Ovary (tissue), 9 donors: ENCODE measurements around the gene MAP1B. TPM values are rescaled to one million over a fixed set of nuclear protein-coding genes. Genes with fewer than 3 reads are reported as not detected.
A peak's percentile ranks its signal among the peaks of the same experiment; 100 is the strongest.

Experiments
- DNase-seq, 5 donors: peaks; one replicate each; pipeline ENCODE4 v3.0.0-alpha.2; 2019 to 2020
- H3K27ac ChIP-seq, 2 donors: fragments of 200-600 bp; one replicate each; pipeline versions ENCODE4 v1.5.1 to v1.8.0; 2019 to 2022
- H3K27me3 ChIP-seq: fragments of 200-600 bp; one replicate; pipeline ENCODE4 v1.8.0; 2022
- H3K36me3 ChIP-seq: fragments of 200-600 bp; sonication (generic); one replicate; pipeline ENCODE4 v1.5.1; 2019
- H3K4me1 ChIP-seq: one replicate; pipeline ENCODE4 v1.8.1; 2013; ENCODE audit warnings: mild to moderate bottlenecking, moderate library complexity; ENCODE audit not compliant: insufficient read depth
- H3K4me3 ChIP-seq: fragments of 200-600 bp; sonication (generic); one replicate; pipeline ENCODE4 v1.5.1; 2017
- H3K9me3 ChIP-seq, 2 donors: fragments of 200-600 bp in 1 of 2; sonication (generic) in 1 of 2; one replicate each; pipeline versions ENCODE4 v1.5.1 to v1.8.1; 2013 to 2019; ENCODE audit warnings: mild to moderate bottlenecking in 1 of 2, moderate library complexity in 1 of 2
- CTCF ChIP-seq, 3 donors: fragments of 450-650 bp in 2 of 3; fragments of 200-600 bp in 1 of 3; IDR thresholded peaks; one replicate each; pipeline versions ENCODE4 v1.5.1 to v1.8.0; 2016 to 2022; ENCODE audit warnings: antibody characterized with exemption in 3 of 3, mild to moderate bottlenecking in 1 of 3
- EP300 ChIP-seq: sonication (generic); formaldehyde crosslinking; IDR thresholded peaks from one replicate; pipeline ENCODE4 v1.6.1; 2017; ENCODE audit warnings: antibody characterized with exemption
- POLR2A ChIP-seq: fragments of 450-650 bp; IDR thresholded peaks from one replicate; pipeline ENCODE4 v1.6.1; 2017; ENCODE audit warnings: antibody characterized with exemption, mild to moderate bottlenecking, moderate library complexity
- WGBS, 3 donors: extraction: QIAGEN DNeasy Blood & Tissue Kit in 1 of 3; methylation state at CpG; one replicate each; pipeline versions ENCODE4 v1.1.5 to v1.1.7; 2013 to 2017; 5-methylcytosine and 5-hydroxymethylcytosine counted together
- intact Hi-C, 4 donors: fragments of 100-400 bp; cut with DNase I; formaldehyde crosslinking; loops; one replicate each; pipeline versions ENCODE4 v1.11.0 to v1.15.1; 2022 to 2023
- polyA plus RNA-seq, 2 donors: library from polyadenylated mRNA; stranded (reverse); fragments of 200-250 nt in 1 of 2; fragments of 350-450 nt in 1 of 2; fragmentation: Illumina TruSeq in 1 of 2; extraction: RNeasy Lipid Tissue Mini Kit (QIAGEN cat#74804) in 1 of 2; gene quantifications; one replicate each; pipeline ENCODE4 v1.2.3, GENCODE V29; 2013 to 2014
- total RNA-seq, 7 donors: library from RNA; depleted of rRNA in 2 of 7; stranded (reverse); fragments of >200 nt in 2 of 7; fragmentation: NEBNext Ultra II Directional in 3 of 7; extraction: Animal tissue kit (Norgen Biotek cat#: 25700) in 3 of 7; gene quantifications; one replicate each; pipeline versions ENCODE4 v1.1.0 to v1.2.4, GENCODE V29; 2016 to 2023
- donor health status: DM: no; HTN: no; CAD: no; lungs with moderate emphysema.
- donor health status: DM: no; HTN: no; CAD: no.
- donor health status: Bipolar disorder and iron deficiency.
- donor health status: DM: yes; HTN: yes; CAD: no.
- donor health status: DM: no; HTN: no; CAD: no.
- donor health status: DM: yes; HTN: yes; CAD: no.

Gene MAP1B
- total and polyA plus RNA-seq, 9 donors = 4.4 to 126 (median 47.7) TPM

- Histone ChIP-seq H3K36me3 (no peaks in the 10 kb centered on the region), H3K27me3 (no peaks in the 10 kb centered on the region), H3K27ac (no peak overlapping the region), H3K4me3 (no peak overlapping the region), H3K4me1 (peaks cover 19% of the 10 kb centered on the region), H3K9me3 (no peaks in the 10 kb centered on the region)
- no peak for TF ChIP-seq POLR2A
- TF ChIP-seq EP300 = no peak
- TF ChIP-seq CTCF (IDR thresholded peaks at IDR 0.05) = no peak
- 85 to 96% (median 95%) methylated on average over 7 of the region's 7 CpGs for WGBS, 3 donors
- intact Hi-C loops = loop anchor here in 2 of 4 donors (10.0 kb wide), 2 partner anchors 74 to 1354 kb away; partner anchors contain the start of gene BTF3 (in 1 of the 2)
- no peak for DNase-seq
These were observed 33.4 kb downstream of the MAP1B start for GRCh38 chr5:72140711-72141110.

DNA sequence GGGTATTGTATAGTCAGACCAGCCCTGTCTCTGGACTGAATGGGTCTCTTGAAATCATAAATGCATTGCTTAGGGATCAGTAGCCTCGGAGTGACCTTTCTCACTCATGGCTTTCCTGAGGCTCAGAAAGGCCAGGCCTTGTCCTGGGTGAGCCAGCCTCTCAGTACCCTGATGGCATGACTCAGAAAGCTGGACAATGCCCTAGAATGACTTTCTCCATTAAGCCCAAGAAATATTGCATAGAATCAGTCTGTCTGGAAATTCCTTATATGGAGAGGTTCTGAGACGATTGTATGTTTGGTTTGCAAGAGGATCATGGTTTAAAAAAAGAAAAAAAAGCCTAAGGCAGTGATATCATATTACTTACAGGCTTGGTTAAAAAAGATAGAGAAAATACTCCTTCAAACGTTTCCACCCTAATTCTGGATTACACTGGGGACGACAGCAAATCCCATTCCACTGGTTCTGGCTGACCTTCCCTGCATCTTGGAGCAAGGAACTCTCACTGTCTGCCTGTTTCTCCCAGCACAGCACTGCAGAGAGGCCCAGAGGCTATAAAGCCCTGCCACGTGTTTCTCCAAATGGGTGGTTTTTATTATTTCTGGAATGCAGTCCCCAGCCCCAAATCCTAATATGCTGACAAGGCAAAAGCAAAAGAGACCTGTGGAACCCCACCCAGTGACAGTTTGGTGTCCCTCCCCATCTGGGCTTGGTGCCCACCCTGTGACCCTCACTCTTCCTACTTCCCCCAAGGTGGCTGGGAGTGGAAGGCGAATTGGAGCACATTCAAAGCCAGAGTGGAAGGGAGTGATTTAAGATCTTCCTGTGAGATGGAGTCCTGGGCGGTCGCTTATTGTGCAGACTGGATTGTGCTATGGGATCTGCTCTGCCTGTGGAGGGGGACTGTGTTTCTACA lies 34.4 kb downstream of the MAP1B start:
- H3K4me3 ChIP-seq = no peak overlapping the region
- H3K27ac ChIP-seq = peak overlapping the region; percentile 48 to 59
- TF ChIP-seq EP300 = no peak
- no peak for TF ChIP-seq CTCF (IDR thresholded peaks at IDR 0.05)
- TF ChIP-seq POLR2A = no peak
- peak; percentile 35 to 60 (median 41) for DNase-seq
- no peaks in the 10 kb centered on the region for H3K27me3 ChIP-seq
- H3K36me3 ChIP-seq = no peaks in the 10 kb centered on the region
- H3K9me3 ChIP-seq = no peaks in the 10 kb centered on the region
- intact Hi-C loops = loop anchor here in 2 of 4 donors (10.0 kb wide), 2 partner anchors 73 to 1353 kb away; partner anchors contain the start of gene BTF3 (in 1 of the 2)
- WGBS, 3 donors = 28 to 40% (median 32%) methylated on average over 8 of the region's 8 CpGs
- peaks cover 19% of the 10 kb centered on the region for H3K4me1 ChIP-seq

DNA sequence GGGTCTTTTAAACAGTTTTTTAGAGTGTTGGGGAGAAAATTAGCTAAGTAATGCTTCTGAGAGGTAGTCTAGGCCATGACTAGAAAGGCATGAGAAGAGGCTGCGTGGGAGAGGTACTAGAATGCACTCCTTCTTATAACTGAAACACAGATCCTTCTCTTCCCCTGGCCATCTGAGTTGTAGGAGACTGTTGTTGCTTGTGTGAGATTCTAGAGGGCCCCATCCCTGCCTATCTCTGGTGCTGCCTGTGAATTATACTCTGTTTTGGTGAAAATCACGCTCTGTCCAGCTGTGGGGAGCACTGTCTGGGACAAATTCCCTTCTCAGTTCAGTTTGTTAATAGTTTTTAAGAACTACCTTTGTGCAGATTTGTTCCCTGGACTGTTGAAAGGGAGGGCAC lies 37.5 kb downstream of the MAP1B start:
- intact Hi-C loops = loop anchor here in 2 of 4 donors (10.0 kb wide), 2 partner anchors 70 to 1350 kb away; partner anchors contain the start of gene BTF3 (in 1 of the 2)
- H3K36me3 ChIP-seq = no peaks in the 10 kb centered on the region
- DNase-seq = no peak
- no peaks in the 10 kb centered on the region for H3K27me3 ChIP-seq
- no peak for TF ChIP-seq POLR2A
- no peak for TF ChIP-seq CTCF (IDR thresholded peaks at IDR 0.05)
- TF ChIP-seq EP300 = no peak
- 70 to 85% (median 77%) methylated on average over 2 of the region's 2 CpGs for WGBS, 3 donors
- H3K4me3 ChIP-seq = no peak overlapping the region
- H3K4me1 ChIP-seq = peaks cover 15% of the 10 kb centered on the region
- H3K27ac ChIP-seq = peak overlapping the region in 1 of 2 donors; percentile 16
- H3K9me3 ChIP-seq = no peaks in the 10 kb centered on the region

- intact Hi-C loops = loop anchor here in 2 of 4 donors (10.0 kb wide), 2 partner anchors 69 to 1349 kb away; partner anchors contain the start of gene BTF3 (in 1 of the 2)
- TF ChIP-seq EP300 (no peak), CTCF (IDR thresholded peaks at IDR 0.05) (no peak), POLR2A (no peak)
- 48 to 62% (median 61%) methylated on average over 1 of the region's 1 CpG for WGBS, 3 donors
- H3K9me3 ChIP-seq = no peaks in the 10 kb centered on the region
- no peaks in the 10 kb centered on the region for H3K27me3 ChIP-seq
- H3K36me3 ChIP-seq = no peaks in the 10 kb centered on the region
- peaks cover 15% of the 10 kb centered on the region for H3K4me1 ChIP-seq
- no peak for DNase-seq
- no peak overlapping the region for H3K4me3 ChIP-seq
- H3K27ac ChIP-seq = no peak overlapping the region
These were observed 38.1 kb downstream of the MAP1B start for GRCh38 chr5:72145348-72145747.
